Activated CD4-positive, alpha-beta T cell treated with anti-CD3 and anti-CD28 coated beads, Interleukin-2, Interleukin-6, amounts not matched to agents 100 ng/mL and 50 ng/mL, durations not matched to agents 16 hours and 8 hours (primary cell): ENCODE measurements around the gene SAV1.
"Not testable (repeated sequence)": the region's sequence is repeated elsewhere in the genome, so short reads cannot be mapped to it uniquely, and the experiment has no call there.

ENCODE experiments used
- DNase-seq: peaks from one replicate; pipeline ENCODE4 v3.0.0-alpha.2; 2020

The SAV1 gene

GRCh38 chr14:50664579-50664978, 3.5 kb downstream of the SAV1 start:
- DNase-seq = not testable (repeated sequence)

DNA sequence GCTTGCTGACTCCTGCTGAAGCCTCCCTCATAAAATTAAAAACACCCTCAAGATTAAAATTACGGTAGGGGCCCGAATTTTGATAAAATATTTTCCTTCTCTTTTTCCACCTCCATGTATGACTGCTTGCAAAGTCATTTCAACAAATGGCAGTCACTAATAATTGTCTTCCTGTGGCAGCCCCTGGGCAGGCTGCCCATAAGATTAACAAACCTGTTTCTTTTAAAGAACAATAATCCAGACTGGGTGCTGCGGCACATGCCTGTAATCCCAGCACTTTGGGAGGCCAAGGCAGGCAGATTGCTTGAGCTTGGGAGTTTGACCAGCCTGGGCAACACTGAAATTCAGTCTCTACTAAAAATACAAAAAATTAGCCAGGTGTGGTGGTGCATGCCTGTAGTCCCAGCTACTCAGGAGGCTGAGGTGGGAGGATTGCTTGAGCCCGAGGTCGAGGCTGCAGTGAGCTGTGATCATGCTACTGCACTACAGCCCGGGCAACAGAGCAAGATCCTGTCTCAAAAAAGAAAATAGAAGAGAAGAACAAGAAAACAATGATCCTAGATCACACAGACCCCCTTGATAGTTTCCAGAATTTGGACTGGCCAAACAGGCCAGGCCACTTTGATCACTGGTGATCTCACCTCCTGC, 8.7 kb downstream of the SAV1 start:
- no peak for DNase-seq

DNA sequence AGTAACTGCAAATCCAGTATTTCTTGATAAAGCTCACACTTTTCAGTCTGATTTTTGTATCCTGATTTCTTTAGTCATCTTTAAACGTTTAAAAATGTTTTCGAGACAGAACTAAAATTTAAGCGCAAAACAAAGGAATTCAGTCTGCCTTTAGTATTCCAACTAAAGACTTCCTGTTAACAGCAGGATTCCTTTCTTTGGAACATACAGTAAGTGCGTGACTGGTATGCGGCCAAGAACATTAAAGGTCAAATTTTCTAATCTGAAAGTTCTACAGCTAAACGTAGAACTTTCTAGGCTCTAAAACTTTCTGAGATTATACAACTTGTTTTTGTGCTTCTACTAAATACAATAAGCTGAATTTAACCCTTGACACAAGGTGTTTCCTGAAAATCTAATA, 9.9 kb downstream of the SAV1 start:
- no peak for DNase-seq

- DNase-seq = no peak
These were observed 10.4 kb downstream of the SAV1 start for GRCh38 chr14:50657753-50658152.

- DNase-seq = no peak
These were observed 11.3 kb downstream of the SAV1 start for GRCh38 chr14:50656776-50657175.

GRCh38 chr14:50649691-50650090, 18.4 kb downstream of the SAV1 start:
- no peak for DNase-seq

GRCh38 chr14:50647753-50648152, 20.4 kb downstream of the SAV1 start:
- no peak for DNase-seq

DNA sequence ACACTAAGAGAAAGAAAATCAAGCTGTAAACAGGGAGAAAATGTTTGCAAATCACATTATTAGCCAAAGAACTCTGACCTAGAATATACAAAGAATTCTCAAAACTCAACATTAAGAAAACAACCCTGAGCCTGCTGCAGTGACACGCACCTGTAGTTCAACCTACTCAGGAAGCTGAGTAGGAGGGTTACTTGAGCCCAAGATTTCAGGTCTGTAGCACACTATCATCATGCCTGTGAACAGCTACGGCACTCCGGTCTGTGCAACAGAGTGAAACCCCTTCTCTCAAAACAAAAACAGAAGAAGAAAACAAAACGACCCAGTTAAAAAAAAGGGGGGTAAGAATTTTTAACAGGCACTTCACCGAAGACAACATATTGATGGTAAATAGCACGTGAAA, 20.8 kb downstream of the SAV1 start:
- DNase-seq = no peak

DNA sequence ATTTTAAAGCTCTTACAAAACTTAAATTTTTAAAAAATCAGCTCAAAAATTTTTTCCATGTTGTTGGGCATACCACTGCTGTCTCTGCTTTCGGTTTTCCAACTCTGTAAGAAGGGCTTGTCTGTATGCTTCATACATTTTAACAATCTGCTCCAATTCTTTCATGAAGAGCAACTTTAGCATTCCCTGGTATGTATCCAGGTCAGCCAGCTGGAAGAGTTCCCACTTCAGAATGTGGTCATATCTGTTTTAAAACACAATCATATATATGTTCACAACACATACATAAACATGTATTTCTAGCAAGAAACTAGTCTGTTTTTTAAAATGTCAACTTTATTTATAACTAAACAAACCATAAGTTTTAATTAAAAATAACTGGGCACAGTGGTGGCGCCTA, 33.0 kb downstream of the SAV1 start:
- DNase-seq = no peak

GRCh38 chr14:50633954-50634353, 34.2 kb downstream of the SAV1 start:
- DNase-seq = no peak

GRCh38 chr14:50631408-50631821, 36.7 kb downstream of the SAV1 start:
- no peak for DNase-seq

DNA sequence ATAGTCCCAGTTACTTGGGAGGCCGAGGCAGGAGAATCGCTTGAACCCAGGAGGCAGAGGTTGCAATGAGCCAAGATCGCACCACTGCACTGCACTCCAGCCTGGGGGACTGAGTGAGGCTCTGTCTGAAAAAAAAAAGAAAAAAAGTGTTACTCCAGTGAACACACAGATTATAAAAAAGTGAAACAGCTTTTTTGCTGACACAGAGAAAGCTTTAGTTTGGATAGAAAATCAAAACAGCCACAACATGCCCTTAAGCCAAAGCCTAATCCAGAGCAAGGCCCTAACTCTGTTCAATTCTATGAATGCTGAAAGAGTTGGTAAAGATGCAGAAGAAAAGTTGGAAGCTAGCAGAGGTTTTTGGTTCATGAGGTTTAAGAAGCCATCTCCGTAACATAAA, 43.2 kb downstream of the SAV1 start:
- DNase-seq = not testable (repeated sequence)

DNA sequence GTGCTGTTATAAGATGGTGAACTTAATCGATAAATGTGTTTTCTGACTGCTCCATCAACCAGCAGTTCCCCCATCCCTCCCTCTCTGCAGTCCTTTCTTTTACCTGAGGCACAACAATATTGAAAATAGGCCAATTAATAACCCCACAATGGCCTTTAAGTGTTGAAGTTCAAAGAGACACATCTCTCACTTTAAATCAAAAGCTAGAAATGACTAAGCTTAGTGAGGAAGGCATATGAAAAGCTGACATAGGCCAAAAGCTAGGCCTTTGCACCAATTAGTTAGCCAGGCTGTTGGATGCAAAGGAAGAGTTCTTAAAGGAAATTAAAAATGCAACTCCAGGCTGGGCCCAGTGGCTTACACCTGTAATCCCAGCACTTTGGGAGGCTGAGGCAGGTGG, 43.7 kb downstream of the SAV1 start:
- peak; percentile 35 for DNase-seq

DNA sequence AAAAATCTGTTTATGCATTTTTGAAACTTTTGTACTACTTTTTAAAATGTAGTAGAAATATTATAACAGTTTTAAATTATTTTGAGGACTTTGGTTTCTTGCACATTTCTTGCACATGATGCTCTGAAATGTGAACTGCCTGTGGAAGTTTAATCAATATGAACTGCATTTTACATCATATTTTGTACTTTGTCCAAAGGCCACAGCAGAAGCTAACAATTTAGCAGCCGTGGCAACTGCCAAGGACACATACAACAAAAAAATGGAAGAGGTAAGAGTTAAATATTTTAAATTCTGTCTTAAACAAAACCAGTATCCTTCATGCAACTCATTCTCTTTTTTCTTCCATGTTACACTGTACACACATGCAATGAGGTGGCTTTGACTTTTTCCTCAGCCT, 45.1 kb downstream of the SAV1 start:
- no peak for DNase-seq

DNA sequence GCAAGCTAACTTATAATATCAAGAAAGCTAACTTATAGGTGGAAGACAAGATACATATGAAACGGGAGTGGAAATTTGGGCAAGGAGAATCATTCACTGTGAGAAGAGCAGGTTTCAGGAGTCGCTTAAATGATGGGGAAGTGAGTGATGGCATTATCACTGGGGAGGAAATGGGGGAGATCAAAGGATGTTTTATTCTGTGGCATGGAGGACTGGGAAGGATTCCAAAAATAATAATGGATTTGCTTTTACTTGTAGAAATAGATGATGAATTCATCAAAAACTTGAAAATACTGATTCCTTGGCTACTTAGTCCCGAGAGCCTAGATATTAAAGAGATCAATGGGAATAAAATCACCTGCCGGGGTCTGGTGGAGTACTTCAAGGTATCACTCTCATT, 47.8 kb downstream of the SAV1 start:
- no peak for DNase-seq

- DNase-seq = peak; percentile 32
These were observed 48.5 kb downstream of the SAV1 start for GRCh38 chr14:50619569-50620141.

DNA sequence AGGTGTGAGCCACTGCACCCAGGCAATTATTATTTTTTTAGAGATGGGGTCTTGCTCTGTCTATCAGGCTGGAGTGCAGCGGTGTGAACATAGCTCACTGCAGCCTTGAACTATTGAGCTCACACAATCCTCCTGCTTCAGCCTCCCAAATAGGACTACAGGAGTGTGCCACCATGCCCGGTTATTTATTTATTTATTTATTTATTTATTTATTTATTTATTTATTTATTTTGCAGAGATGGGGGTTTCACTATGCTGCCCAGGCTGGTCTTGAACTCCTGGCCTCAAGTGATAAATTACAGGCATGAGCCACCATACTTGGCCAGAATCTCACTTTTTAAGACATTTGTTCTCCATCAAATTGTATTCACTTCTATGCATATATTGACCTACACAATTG, 51.8 kb downstream of the SAV1 start:
- no peak for DNase-seq

DNA sequence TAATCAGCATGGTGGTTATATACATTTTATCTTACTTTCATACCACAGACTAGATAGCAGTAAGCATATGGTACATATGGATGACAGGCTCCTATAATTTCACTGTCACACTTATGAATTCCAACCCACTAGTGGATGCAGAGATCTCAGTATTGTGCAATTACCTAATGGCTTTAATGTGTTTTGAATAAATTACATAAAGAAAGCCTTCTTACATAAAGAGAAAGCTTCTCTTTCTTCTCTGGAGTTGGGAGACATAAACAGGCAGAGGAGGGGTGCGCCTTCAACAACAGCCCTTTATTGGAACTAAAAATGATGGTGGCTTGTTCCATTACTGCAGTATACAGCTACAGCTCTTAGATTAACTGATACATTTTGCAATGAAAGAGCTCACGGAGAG, 52.6 kb downstream of the SAV1 start:
- DNase-seq = no peak

GRCh38 chr14:50615056-50615455, 53.0 kb downstream of the SAV1 start:
- no peak for DNase-seq

DNA sequence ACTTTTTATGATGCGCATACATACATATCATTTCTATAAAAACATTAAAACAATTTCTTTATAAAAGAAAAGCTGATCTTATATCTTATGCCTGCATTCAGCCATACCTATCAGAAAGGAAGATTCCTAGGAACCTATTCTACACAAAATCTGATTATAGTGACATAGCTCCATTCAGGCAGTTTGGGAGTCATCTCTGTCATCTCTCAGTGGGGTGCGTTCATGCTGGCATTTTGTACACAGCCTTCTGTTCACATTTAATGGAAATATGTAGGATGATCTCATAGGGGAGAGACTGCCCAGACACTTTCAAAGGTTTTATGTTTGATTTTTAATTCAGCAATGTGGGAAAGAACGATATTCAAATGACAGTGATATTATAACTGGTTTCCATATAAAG, 55.3 kb downstream of the SAV1 start:
- no peak for DNase-seq

GRCh38 chr14:50610465-50610864, 57.6 kb downstream of the SAV1 start:
- no peak for DNase-seq

DNA sequence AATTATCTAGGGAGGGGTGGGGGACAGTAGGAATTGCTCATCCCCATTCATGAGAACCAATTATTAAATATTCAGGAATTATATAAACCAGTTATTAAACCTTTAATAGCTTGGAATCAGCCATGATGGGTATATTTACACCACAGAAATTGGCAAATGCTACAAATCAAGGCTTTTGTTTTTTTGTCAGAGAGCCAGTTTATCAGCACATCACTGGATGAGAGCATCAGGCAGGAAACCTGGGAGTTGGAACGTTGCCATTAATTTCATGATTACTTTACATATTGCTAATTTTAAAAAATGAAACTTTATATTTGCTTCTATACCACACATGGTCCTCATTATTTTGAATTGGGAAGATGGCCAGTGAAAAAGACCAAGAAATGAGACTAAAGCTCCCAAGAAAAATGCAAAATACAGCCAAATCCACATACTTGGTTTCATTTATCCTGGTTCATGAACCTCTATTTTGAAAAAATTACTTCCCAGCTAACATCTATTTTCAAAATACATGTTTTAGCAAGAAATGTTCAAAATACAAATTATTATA, 59.7 kb downstream of the SAV1 start:
- DNase-seq = no peak

GRCh38 chr14:50607761-50608160, 60.3 kb downstream of the SAV1 start:
- no peak for DNase-seq

DNA sequence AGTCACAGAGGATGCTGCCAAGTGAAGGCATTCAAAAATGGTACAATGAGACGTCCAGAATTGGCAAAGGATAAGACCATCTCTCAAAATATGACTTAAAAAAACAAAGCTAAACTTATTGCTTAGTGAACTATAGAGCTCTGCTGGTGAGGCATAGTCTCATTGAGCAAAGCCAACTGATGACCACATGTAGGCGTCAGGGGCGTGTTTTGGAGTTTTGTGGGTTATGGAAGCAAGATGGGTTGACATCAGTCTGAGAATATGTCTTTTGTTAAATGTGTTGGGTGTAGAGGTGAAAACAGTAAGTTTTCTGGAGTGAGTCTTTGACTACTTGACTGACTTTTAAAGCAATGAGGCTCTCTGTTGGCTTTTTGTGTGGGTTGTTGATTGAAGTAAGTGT, 60.9 kb downstream of the SAV1 start:
- peak; percentile 12 for DNase-seq

DNA sequence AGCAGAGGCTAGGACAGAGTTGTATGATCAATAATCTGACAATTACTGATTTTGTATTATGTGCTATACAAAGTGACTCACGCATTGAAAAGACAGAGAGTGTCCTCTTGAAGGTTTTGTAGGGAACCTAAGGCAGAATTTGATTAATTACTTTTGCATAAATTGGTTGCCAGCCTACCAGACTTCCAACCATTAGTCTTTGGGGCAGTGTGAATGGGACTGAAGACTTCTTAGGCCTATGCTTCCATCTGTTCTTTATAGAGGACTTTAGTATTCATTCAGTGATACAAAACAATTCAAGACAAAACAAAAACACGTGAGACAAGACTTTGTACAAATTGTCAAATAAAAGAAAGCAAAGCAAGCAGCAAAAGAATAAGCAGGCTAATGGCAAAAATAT, 61.6 kb downstream of the SAV1 start:
- DNase-seq = no peak
